ENCODE data around the gene VAPA.

VAPA gene

GRCh38 chr18:9944805-9945204 is 31.0 kb downstream of the VAPA start:
- DNase-seq = no peak

DNA sequence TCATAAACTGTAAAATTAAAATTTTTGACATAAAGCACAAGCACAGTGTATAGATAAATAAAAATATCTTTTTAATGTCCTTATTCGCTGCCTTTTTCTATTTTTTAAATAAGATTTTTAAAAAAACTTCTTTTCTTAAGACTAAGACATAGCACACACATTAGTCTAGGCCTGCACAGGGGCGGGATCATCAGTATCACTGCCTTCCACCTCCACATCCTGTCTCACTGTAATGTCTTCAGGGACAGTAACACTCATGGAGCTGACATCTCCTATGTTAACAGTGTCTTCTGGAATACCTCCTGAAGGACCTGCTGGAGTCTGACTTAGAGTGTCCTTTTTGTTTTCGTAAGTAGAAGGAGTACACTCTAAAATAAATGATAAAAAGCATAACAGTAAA is 33.0 kb downstream of the VAPA start:
- DNase-seq = no peak

DNA sequence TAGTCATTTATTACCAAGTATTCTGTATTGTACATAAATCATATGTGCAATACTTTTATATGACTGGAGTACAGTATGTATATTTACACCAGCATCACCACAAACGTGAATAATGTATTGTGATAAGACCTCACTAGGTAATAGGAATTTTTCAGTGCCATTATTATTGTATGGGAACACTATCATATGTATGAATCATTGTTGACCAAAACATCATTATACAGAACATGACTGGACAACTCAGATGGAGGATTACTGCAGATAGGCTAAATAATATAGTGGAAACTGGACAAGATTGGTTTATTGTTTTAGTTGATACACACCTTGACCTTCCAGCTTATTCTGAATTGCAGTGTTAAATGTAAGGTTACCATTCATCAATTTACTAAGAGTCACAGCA is 33.4 kb downstream of the VAPA start:
- DNase-seq = no peak

DNA sequence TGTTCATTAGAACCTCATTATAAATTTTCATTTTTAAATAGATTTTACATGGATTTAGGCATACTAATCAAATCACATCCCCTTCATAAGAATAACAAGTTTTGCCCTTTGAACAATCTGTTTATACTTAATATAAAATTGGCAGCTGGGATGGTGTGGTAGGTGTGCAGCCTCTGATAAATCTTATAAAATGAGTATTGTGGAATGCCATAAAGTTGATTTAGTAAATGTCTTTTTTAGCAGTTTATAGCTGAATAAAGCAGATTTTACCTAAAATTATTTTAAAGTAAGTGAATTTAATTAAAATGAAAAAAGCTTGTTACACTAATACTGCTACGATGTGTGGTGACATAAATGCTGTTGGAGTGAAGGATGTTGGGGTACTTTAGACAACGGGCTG is 35.5 kb downstream of the VAPA start:
- no peak for DNase-seq

- no peak for DNase-seq
These were observed 36.0 kb downstream of the VAPA start for GRCh38 chr18:9949861-9950260.

DNA sequence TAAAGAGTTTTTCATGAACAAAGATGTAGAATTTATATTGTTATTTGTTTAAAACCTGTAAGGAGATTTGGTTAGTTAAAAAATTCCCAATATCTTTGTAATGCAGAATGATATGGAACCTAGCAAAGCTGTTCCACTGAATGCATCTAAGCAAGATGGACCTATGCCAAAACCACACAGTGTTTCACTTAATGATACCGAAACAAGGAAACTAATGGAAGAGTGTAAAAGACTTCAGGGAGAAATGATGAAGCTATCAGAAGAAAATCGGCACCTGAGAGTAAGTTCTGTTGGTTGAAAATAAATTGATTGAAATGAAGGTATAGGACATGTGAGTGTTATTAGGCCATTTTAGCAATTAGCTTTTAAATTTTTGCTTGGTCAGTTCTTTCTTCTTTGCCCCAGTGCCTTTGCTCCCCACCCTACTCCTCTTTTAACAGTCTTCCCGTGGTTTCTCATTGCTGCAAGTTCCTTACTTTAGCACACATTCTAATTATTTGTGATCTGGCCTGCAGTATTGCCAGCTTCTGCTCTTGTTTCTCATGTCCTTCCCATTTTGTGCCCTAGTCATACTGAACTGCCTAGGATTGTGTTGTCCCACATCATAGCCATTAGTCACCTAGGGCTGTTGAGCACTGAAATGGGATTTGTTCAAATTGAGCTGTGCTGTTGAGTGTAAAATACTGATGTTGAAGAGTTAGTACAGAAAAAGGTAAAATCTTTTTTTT is 36.6 kb downstream of the VAPA start:
- no peak for DNase-seq

DNA sequence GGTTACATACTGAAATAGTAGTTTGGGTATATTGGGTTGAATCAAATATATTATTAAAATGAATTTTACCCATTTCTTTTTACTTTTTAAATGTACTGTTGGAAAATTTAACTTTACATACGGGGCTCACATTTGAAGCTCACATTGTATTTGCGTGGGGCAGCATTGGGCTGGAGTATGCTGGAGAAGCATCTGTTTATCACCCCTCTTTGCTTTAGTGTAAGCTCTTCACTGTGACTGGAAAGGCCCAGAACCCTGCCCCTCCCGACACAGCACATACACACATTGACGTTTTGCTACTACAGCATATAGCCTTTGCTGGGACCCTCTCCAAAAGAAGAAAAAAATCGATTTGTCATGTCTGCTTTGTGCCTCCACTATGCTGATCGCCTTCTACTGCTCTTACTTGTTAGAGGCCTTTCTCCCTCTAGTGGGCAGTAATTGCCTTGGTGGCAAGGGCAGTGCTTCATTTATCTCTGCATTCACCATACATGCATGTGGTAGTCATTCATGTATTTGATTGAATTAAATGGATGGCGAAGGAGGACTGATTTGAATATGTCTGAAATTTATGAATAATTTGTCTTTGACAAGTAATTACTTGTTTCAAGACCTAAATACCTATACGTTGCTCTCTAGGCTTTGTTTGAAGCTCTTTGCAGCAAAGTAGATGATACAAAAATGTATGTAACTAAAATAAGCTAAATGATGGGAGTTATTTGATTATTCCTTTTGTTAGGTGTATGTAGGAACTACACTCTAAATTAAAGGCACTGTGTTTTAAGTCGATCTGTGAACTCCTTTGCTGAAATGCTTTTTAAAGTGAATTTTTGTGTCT is 37.4 kb downstream of the VAPA start:
- no peak for DNase-seq

GRCh38 chr18:9952633-9953416 is 39.0 kb downstream of the VAPA start:
- DNase-seq = no peak

DNA sequence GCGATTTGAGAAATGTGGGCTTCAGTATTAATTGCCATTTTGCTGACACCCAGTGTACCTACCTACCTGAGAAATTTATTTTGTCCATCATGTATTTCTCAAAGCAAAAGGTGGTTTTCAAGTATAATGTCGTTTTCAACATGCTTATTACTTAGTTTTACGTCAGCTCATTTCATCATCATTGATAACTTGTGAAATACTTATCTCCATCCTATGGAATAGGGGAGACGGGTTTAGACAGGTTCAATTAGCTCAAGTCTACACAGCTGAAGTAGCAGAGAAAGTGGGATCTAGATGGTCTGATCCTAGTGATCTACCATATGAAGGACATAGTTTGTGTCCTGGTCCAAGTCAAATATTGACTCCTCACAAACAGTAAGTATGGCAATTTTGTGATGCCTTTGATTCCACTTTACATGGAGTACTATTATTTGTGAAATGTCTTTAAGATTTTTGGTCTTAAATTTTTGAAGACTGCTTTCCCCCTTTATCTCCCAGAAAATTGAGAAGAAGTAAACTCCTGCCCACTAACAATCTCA is 45.1 kb downstream of the VAPA start:
- DNase-seq = no peak

DNA sequence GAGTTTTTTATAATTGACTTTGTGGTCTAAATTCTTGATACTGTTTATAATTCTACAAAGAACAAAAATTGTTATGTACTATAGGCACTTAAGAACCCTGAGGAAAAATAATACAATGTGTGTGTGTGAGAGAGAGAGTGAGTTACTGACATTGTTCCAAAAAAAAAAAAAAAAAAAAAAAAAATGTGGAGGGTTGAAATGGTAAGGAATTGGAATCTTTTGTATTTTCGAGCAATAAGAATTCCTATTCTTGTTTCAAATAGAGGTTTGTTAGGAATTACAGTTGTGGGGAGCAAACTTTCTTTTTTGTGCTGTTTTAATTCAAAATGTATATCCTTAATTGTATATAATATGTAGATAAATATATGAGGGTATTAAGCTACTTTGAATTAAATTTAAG is 45.7 kb downstream of the VAPA start:
- DNase-seq = no peak

DNA sequence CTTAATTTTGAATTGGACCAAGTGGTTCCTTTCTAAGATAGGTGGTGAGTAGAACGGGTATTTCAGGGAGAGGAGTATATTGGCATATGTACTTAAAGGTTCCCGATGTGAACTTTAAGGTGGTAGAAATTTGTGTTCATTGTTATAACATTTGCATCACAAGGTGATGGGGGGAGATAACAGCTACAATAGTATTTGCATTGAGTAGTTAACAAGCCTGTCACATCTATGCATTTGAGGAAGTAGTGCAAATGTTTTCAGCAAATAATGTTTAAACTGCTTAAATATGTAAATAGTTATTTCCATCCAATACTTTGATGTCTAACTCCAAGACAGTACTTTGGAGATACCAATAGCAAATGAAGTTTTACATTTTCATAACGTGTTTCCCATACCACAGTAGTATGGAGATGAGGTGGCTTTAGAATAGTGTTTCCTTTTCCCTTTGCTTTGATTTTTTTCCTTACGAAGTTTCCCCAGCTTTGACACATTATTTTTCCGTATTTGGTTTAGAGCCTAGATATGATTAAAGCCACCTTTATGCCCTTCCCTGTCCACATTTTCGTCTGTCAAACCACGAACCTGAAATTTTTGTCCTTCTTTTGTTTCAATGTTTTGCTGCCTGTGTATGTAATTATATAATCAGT is 46.6 kb downstream of the VAPA start:
- no peak for DNase-seq

DNA sequence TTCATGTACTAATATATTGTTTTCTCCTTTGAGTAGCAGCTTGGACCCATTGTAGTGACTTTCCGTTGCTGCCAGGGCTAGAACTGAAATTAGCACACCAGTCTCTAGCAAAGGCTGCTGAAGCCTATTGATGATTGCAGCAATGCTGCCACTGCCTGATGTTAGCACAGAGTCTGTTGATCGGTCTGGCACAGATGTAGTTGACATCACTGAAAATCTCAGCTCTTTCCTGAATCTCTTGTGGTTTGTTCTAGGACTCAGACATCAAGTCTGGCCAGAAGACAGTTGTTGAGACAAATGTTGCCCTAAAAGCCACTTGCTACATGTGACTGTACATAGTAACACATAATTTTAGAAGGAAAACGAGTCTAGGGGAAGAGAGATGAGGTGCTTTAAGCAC is 47.2 kb downstream of the VAPA start:
- DNase-seq = no peak

- DNase-seq = no peak
These were observed 52.2 kb downstream of the VAPA start for GRCh38 chr18:9965711-9966624.

DNA sequence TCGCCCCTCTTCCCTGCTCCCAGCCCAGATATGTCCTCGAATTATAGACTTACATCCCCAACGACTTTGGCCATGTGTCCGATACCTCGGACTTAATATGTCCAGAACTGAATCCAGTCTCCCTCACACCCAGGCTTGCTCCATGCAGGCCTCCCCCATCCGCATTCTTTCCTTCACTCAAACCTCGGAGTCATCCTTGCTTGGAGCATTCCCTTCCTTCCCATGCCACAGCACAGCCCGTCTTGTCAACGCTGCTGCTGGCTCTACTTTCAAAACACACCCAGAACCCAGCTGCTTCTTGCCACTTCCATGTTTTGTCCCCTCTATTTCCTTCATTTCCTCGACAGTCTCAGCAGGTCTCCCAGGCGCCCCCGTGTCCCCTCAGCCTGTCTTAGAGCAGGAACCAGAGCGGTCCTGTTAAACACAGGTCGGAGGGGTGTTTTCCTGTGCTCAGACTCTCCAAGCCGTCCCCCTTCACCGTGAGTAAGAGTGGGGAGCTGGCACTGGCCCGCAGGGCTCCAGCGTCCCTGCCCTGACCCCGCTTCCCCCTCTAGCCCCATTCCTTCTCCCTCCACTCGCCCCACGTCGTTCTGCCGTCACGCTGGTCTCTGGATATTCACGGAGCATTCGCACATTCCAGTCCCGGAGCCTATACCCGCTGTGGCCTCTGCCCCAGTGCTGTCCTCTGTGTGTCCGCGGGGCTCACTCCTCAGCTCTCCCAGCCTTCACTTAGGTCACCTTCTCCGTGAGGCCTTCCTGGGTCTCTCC is 54.4 kb downstream of the VAPA start:
- DNase-seq = no peak

- DNase-seq = no peak
These were observed 55.4 kb downstream of the VAPA start for GRCh38 chr18:9969247-9969646.

DNA sequence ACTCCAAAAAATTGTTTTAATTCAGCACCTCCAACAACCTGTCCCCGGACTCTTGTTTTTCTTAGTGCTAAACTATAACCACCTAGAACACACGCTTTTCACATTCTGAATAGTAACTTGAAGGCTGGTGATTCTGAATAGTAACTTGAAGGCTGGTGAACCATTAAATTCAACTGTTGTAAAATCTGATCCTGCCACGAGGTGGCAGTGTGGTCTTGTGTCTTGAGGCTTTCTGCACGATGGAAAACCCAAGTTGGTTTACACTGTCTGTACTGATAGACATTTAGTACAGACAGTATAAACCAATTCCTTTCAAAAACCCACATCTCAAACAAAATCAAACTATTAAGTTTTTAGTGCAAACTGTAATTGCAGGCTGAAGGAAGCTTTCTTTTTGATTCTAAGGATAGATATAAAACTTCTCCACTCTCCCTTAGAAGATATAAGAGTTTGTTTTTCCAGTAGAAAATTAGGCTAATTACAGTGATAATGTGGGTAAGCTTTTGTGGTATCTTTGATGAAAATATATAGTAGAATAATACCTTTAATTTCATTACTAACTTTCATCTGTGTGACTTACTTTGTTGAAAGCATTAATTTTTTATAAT is 57.6 kb downstream of the VAPA start:
- DNase-seq = no peak

GRCh38 chr18:9973470-9973869 is 59.7 kb downstream of the VAPA start:
- no peak for DNase-seq

DNA sequence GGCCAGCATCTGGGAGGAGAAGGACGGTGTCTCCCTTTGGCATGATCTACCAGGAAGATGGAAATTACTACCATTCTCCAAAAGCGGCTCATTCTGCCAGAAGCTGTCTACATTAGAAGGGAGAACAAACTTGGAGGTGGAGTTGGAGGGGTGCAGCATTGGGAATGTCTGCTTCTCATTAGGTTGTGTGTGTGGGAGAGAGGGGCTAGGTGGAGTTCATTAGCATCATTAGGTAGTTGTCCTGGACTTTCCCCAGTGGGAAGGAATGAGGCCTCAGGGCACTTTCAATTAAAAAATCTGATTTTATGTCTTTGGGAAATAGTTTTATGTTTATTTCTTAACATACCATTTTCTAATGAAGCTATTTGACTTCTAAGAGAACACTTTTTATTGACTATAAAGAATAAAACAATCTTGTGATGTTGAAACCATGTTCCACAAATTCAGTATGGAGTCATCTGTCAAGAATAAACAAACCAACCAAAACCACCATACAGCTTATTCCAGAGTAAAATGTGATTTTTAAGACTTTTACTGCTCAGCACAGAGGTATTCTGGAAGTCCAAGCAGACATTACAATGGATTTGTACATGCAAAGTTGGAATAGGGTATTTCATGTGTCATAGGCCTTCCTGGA is 60.6 kb downstream of the VAPA start:
- no peak for DNase-seq

DNA sequence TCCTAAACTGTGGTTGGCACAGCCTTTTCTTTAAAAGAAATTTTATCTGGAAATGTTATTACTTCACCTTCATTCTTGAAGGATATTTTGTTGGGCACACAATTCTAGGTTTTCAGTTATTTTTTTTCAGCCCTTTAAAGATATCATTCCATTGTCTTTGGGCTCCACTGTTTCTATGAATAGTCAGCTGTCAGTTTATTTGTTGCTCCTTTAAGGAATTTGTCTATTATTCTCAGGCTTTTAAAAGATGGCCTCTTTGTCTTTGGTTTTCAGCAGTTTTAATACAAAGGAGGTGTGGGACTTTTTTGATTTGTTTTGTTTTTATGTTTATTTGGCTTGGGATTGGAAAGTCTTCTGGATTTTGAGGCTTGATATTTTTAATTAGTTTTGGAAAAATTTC is 61.8 kb downstream of the VAPA start:
- DNase-seq = no peak

DNA sequence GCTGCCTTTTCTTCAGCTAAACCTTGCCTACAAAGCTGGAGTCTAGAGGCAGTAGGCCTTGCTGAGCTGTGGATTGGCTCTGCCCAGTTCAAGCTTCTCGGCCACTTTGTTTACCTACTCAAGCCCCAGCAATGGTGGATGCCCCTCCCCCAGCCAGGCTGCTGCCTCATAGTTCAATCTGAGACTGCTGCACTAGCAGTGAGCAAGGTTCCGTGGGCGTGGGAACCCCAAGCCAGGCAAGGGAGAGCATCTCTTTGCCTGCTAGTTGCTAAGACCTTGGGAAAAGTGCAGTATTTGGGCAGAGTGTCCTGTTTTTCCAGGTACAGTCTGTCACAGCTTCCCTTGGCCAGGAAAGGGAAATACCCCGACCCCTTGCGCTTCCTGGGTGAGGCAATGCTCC is 68.9 kb downstream of the VAPA start:
- DNase-seq = no peak

Data from NCI-H187 treated with DMSO at 0.1 percent for 48 hours (cell line).